GM12892 (cell line): ENCODE measurements around the gene PASK.

Experiments used
- POLR2A ChIP-seq: IDR thresholded peaks from 2 replicates; pipeline ENCODE4 v1.6.1; 2011; ENCODE audit warnings: low read depth, low read length, control low read depth
- TAF1 ChIP-seq: IDR thresholded peaks from 2 replicates; pipeline ENCODE4 v1.6.1; 2011; ENCODE audit warnings: low read depth, mild to moderate bottlenecking, control low read depth, low read length, borderline replicate concordance

- TF ChIP-seq TAF1, result no peak
- no peak for TF ChIP-seq POLR2A
Measured at GRCh38 chr2:241126201-241126611, 23.1 kb downstream of the PASK start.
